ENCODE measurements around the gene SLC7A14.

SLC7A14 gene

GRCh38 chr3:170532573-170532972 is 53.3 kb downstream of the SLC7A14 start:
- no peak for DNase-seq

- peak; percentile 33 for DNase-seq
Observed at GRCh38 chr3:170531657-170532335, 54.1 kb downstream of the SLC7A14 start.

GRCh38 chr3:170531054-170531453 is 54.8 kb downstream of the SLC7A14 start:
- DNase-seq, result no peak

- DNase-seq, result no peak
Observed at GRCh38 chr3:170529912-170530311, 56.0 kb downstream of the SLC7A14 start.

- DNase-seq, result no peak
Observed at GRCh38 chr3:170529346-170529745, 56.5 kb downstream of the SLC7A14 start.

- DNase-seq, result no peak
Observed at GRCh38 chr3:170528726-170529125, 57.1 kb downstream of the SLC7A14 start.

- DNase-seq, result peak; percentile 48
Observed at GRCh38 chr3:170524073-170524472, 61.8 kb downstream of the SLC7A14 start.

- DNase-seq, result peak; percentile 40
Observed at GRCh38 chr3:170523248-170523647, 62.6 kb downstream of the SLC7A14 start.

GRCh38 chr3:170522201-170522600 is 63.7 kb downstream of the SLC7A14 start:
- DNase-seq, result no peak

GRCh38 chr3:170520996-170521395 is 64.9 kb downstream of the SLC7A14 start:
- DNase-seq, result peak; percentile 50

- peak; percentile 45 for DNase-seq
Observed at GRCh38 chr3:170517242-170517945, 68.5 kb downstream of the SLC7A14 start.

- DNase-seq, result no peak
Observed at GRCh38 chr3:170513642-170514041, 72.2 kb downstream of the SLC7A14 start.

GRCh38 chr3:170511371-170511770 is 74.5 kb downstream of the SLC7A14 start:
- DNase-seq, result no peak

- DNase-seq, result no peak
Observed at GRCh38 chr3:170508839-170509238, 77.0 kb downstream of the SLC7A14 start.

GRCh38 chr3:170508291-170508690 is 77.6 kb downstream of the SLC7A14 start:
- DNase-seq, result no peak

GRCh38 chr3:170507063-170507462 is 78.8 kb downstream of the SLC7A14 start:
- DNase-seq, result no peak

- peak; percentile 52 for DNase-seq
Observed at GRCh38 chr3:170506556-170506955, 79.3 kb downstream of the SLC7A14 start.

GRCh38 chr3:170502297-170502696 is 83.6 kb downstream of the SLC7A14 start:
- DNase-seq, result peak; percentile 66

GRCh38 chr3:170500995-170501394 is 84.9 kb downstream of the SLC7A14 start:
- DNase-seq, result no peak

- no peak for DNase-seq
Observed at GRCh38 chr3:170500462-170500861, 85.4 kb downstream of the SLC7A14 start.

GRCh38 chr3:170499562-170500156 is 86.2 kb downstream of the SLC7A14 start:
- DNase-seq, result peak; percentile 59

GRCh38 chr3:170497207-170498095 is 88.4 kb downstream of the SLC7A14 start:
- no peak for DNase-seq

GRCh38 chr3:170496868-170497140 is 89.1 kb downstream of the SLC7A14 start:
- DNase-seq, result no peak
